GM04503 (cell line): ENCODE measurements around the gene UNC13B.

Experiments used
- DNase-seq: peaks from one replicate; pipeline ENCODE4 v3.0.0-alpha.2; 2012; ENCODE audit warnings: low read depth

UNC13B gene

GRCh38 chr9:35277628-35278359 is 116.0 kb downstream of the UNC13B start:
- DNase-seq: peak; percentile 55

- DNase-seq: no peak
Observed at GRCh38 chr9:35279946-35280345, 118.1 kb downstream of the UNC13B start.

GRCh38 chr9:35280399-35280798 is 118.6 kb downstream of the UNC13B start:
- no peak for DNase-seq

GRCh38 chr9:35285731-35286130 is 123.9 kb downstream of the UNC13B start:
- DNase-seq: no peak

DNA sequence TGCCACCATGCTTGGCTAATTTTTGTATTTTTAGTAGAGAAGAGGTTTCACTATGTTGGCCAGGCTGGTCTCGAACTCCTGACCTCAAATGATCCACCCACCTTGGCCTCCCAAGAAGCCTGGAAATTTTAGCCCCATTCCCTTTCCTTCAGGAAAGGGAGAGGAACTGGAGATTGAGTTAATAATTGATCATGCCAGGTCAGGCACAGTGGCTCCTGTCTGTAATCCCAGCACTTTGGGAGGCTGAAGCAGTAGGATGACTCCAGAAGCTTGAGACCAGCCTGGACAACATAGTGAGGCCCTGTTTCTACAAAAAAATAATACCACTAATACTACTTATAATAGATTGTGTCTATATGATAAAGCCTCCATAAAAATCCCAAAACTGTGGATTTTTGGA is 124.6 kb downstream of the UNC13B start:
- DNase-seq: no peak

DNA sequence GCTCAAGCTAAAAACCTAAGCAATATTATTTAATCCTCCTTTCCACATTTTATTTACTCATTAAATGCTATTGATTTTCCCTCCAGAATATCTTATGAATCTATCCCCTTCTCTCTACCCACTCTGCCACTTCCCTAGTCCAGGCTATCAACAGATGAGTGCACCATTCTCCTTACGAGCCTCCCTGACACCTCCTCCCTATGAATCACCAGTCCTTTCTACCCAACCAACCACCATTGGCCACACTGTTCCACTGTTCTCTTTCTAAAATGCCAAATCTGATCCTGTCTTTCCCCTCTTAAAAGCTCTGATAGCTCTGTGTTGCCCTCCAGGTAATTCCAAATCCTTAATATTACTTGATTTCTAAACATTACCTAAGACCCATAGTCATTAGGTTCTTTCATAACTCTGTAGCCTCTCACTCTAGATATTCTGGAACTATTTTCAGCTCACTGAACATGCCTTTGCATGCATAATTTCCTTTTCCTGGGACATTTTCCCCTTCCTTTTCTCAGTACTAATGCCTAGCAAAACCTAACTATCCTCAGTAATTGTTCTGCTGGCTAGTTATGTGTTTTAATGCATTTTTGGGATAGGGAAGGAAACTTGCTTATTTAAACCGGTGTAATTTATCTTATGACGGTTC is 126.3 kb downstream of the UNC13B start:
- no peak for DNase-seq

DNA sequence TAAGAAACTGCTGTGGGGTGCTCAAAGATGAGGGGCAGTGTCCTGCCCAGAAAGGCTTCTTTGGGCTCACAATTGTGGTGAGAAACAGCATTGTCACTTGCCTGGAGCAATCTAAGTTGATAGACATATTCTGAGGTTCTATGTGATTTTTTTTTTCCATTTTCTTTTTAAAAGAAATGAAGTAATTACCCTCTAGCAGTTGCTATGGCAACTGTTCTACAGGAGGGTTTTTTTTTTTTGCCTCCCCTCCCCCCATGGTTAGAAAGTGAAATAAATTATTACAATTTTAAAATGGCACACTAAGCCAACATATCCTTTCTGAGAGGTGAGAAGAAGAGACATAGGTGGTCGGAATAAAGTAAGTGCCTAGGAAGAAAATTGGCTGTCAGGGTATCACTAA is 127.0 kb downstream of the UNC13B start:
- DNase-seq: no peak

DNA sequence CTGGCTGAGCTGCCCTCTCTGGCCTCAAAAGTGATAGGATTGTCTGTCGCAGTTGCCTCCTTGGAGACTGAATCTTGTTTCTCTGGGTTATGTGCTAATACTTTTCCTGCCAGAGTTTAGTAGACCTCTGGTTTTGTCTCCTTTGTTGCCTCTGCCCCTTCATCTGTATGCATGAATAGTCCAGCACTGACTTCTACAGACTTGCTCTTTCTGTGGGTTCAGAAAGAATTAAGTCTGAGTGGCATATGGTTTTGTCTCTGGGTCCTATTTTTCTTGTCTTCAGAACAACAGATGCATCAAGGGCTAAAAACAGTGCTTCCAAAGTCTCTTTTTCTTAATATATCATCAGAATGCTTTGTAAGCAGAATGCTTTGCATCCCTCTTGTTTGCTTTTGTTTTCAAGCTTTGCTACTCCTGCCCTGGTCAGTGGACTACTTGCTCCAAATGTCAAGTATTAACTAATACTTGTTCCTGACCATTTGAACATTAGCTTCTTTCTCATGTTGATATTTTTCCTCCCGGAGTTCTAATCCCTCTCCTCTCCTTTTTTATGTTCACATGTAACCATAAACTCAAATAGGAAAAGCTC is 131.7 kb downstream of the UNC13B start:
- no peak for DNase-seq

DNA sequence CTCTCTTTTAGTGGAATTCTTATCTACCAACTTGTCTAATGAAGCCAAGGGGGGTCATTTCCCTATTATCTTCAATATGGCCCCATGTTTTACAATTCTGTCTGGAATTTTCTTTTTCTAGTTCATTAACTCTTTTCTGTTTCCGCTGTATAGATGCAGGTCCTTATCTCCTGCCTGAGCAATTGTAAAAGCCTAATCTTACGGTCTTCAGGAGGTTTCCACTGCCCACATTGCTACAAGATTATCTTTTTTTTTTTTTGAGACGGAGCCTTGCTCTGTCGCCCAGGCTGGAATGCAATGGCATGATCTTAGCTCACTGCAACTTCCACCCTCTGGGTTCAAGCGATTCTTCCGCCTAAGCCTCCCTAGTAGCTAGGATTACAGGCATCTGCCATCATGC is 132.3 kb downstream of the UNC13B start:
- DNase-seq: no peak

GRCh38 chr9:35294556-35294955 is 132.7 kb downstream of the UNC13B start:
- no peak for DNase-seq

GRCh38 chr9:35295369-35296036 is 133.7 kb downstream of the UNC13B start:
- DNase-seq: no peak

DNA sequence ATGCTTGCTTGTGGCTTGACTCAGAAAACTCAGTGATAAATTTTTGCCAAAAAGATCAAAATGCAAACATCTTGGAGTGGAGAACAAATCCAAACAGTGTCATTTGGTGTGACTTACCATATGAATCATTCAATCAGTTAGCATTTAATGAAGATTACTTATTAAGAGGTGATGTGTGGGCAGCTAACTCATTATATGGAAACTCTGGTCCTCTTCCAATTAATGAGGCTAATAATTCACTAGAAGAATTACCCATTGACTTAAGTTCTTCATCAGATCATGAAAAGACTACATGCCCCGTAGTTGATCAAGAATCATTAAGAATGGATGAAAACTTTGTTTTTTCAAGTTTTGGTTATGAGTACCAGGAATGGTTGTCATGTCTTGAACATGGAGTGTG is 141.8 kb downstream of the UNC13B start:
- no peak for DNase-seq

- DNase-seq: no peak
Observed at GRCh38 chr9:35306283-35306682, 144.5 kb downstream of the UNC13B start.

GRCh38 chr9:35308316-35308715 is 146.5 kb downstream of the UNC13B start:
- no peak for DNase-seq

DNA sequence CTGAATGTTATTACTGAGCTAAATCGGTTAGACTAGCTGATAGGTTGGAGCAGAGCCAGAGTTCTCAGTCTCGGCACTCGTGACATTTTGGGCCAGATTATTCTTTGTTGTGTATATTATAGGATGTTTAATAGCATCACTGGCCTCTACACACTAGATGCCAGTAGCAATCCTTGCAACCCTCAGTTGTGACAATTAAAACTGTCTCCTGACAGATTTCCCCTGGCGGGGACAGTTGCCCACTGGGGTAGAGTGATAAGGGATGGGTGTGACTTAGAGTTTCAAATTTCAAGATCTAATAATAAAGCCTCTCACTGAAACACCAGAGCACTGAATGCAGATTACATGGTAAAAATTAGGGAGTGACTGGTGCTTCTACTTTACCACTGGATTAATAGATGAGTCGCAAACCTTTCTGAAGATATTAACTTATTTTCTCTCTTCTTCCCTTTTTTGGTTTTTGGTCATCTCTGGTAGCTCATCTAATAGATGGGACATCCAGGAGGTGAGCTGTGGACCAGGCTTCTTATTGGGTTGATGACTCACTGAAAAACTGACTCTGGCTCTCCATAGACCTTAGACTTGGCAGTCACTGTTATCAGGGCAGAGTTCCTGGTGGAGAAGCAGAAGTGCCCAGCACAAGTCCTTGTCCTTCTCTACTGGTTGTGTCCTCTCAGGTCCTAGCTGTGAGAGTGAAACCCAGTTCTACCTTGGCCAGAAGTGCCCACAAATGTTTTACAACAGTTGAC is 150.3 kb downstream of the UNC13B start:
- no peak for DNase-seq

DNA sequence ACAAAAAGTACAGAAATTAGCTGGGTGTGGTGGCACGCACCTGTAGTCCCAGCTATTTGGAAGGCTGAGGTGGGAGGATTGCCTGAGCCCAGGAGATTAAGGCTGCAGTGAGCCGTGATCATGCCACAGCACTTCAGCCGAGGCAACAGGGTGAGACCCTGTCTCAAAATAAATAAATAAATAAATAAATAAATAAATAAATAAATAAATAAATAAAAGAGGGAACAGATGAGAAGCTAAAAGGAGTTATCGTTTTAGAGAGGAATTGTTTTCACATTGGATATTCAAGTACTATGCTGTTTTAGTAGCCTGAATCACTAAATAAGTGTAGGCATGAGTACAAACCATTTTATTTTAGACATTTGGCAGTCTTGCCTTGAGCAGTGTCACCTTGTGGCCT is 151.7 kb downstream of the UNC13B start:
- no peak for DNase-seq

- DNase-seq: peak; percentile 58
Observed at GRCh38 chr9:35313916-35314315, 152.1 kb downstream of the UNC13B start.

DNA sequence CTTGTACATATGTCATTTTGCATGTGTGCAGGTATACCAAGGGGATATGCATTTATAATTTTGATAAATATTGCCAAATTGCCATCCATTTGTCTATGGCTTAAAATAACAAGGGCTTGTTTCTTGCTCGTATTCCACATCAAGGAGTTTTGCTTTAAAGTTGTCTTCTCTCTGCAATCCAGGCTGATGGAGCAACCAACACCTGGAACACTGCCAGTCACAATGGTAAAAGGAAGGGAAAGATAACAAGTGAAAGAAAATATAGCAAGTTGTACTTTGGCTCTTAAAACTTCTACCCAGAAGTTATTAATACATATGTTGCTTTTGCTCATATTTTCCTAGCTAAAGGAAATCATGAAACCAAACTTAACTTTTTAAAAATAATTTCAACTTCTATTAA is 156.9 kb downstream of the UNC13B start:
- DNase-seq: no peak

GRCh38 chr9:35322075-35322885 is 160.5 kb downstream of the UNC13B start:
- no peak for DNase-seq

DNA sequence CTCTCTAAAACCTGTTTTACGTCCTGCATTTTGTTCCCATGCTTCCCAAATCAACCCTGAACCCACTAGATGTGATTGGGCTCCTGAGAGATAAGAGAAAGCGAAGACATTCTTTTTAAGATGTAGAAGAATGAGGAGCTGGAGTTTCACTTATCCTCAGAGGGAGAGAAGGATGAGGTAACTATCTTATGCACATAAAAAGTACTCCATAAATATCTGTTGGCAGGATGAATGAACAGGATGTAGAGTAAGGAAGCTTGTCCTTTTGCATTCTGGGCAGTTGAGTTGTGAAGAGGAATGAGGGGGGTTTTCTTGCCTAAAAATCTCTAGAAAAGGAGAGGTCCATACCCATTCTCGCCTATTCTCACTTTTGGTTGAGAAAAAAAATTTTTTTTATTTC is 163.2 kb downstream of the UNC13B start:
- no peak for DNase-seq

GRCh38 chr9:35333551-35333950 is 171.7 kb downstream of the UNC13B start:
- peak; percentile 56 for DNase-seq
